ENCODE measurements around the gene MYL4. TPM values are rescaled to one million over a fixed set of nuclear protein-coding genes. Genes with fewer than 3 reads are reported as not detected.

MYL4 gene
- total RNA-seq, 1 donor from 2014 or later: 7.6 TPM

DNA sequence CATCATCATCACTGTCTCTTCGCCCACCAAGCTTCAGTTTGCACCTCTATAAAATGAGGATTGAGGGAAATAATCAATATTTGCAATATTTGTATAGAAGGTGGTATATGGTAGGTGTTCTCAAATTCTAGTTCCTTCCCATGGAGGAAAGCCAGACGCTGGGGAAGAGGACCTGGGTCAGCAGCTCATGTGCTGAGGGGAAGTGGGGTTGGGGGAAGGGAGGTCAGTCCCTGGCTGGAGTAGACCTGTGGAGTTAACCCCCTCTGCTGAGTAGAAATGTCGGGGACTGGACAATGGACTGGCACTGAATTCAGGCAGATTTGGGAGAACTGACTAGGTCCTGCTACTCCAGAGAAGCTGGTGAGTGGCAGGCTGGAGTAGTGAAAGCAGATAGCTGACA lies 31.7 kb downstream of the MYL4 start:
- H3K4me3 Mint-ChIP-seq (ENCODE audit: unreplicated experiment): no peak overlapping the region
- H3K27ac Mint-ChIP-seq (ENCODE audit: unreplicated experiment): no peak overlapping the region
- peaks cover 3% of the 10 kb centered on the region for H3K9me3 Mint-ChIP-seq (ENCODE audit: unreplicated experiment)
- H3K4me1 Mint-ChIP-seq (ENCODE audit: low read depth, unreplicated experiment): no peaks in the 10 kb centered on the region
- no peaks in the 10 kb centered on the region for H3K36me3 Mint-ChIP-seq (ENCODE audit: unreplicated experiment)
- DNase-seq: no peak
- no peaks in the 10 kb centered on the region for H3K27me3 Mint-ChIP-seq (ENCODE audit: unreplicated experiment)
- TF ChIP-seq, protein P1, sequence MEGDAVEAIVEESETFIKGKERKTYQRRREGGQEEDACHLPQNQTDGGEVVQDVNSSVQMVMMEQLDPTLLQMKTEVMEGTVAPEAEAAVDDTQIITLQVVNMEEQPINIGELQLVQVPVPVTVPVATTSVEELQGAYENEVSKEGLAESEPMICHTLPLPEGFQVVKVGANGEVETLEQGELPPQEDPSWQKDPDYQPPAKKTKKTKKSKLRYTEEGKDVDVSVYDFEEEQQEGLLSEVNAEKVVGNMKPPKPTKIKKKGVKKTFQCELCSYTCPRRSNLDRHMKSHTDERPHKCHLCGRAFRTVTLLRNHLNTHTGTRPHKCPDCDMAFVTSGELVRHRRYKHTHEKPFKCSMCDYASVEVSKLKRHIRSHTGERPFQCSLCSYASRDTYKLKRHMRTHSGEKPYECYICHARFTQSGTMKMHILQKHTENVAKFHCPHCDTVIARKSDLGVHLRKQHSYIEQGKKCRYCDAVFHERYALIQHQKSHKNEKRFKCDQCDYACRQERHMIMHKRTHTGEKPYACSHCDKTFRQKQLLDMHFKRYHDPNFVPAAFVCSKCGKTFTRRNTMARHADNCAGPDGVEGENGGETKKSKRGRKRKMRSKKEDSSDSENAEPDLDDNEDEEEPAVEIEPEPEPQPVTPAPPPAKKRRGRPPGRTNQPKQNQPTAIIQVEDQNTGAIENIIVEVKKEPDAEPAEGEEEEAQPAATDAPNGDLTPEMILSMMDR (IDR thresholded peaks at IDR 0.05; ENCODE audit: partially characterized antibody, unreplicated experiment): no peak

DNA sequence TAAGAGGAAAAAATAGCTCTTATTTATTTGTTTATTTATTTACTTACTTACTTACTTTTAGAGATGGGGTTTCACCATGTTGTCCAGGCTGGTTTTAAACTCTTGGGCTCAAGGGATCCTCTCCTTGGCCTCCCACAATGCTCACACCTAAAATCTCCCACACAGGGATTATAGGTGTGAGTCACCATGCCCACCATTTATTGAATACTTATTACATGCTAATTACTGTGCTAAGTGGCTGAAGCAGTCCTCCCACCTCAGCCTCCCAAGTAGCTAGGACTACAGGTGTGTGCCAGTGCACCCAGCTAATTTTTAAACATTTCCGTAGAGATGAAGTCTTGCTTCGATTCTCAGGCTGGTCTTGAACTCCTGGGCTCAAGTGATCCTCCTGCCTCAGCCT lies 33.5 kb downstream of the MYL4 start:
- Mint-ChIP-seq H3K27ac (ENCODE audit: unreplicated experiment) (no peak overlapping the region), H3K9me3 (ENCODE audit: unreplicated experiment) (peaks cover 1% of the 10 kb centered on the region), H3K27me3 (ENCODE audit: unreplicated experiment) (no peaks in the 10 kb centered on the region), H3K4me3 (ENCODE audit: unreplicated experiment) (no peak overlapping the region), H3K36me3 (ENCODE audit: unreplicated experiment) (no peaks in the 10 kb centered on the region), H3K4me1 (ENCODE audit: low read depth, unreplicated experiment) (no peaks in the 10 kb centered on the region)
- DNase-seq: no peak
- TF ChIP-seq, protein P1 (IDR thresholded peaks at IDR 0.05; ENCODE audit: partially characterized antibody, unreplicated experiment): no peak

DNA sequence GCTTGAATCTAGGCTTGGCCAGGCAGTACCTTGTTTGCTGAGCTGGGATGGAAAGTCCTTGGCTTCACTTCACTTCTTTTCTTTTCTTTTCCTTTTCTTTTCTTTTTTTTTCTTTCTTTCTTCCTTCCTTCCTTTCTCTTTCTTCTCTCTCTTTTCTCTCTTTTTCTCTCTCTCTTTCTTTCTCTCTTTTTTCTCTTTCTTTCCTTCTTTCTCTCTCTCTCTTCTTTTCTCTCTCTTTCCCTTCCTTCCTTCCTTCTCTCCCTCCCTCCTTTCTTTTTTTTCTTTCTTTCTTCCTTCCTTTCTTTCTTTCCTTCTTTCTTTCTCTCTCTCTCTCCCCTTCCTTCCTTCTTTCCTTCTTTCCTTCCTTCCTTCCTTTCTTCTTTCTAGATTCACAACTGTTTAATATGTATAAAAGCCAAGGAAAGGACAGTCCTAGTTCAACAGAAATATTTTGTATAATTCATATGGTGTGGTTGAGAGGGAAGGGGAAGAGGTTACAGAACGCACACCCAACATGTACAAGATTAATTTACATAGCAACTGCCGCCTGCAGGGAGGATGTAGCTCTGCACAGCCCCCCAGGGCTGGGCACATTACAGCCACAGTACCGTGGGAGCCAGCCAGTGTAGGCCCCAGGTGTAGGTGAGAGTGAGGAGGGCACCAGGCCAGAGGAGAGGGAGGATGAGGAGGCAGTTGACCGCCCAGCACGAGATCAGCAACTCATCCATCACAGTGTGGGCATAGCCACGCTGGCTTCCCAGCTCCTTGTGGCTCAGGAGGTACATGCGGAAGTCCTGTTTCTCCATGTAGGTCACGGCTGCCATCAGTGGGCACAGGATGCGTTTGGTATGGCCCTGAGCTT lies 34.8 kb downstream of the MYL4 start:
- Mint-ChIP-seq H3K9me3 (ENCODE audit: unreplicated experiment) (peaks cover 1% of the 10 kb centered on the region), H3K4me3 (ENCODE audit: unreplicated experiment) (no peak overlapping the region), H3K36me3 (ENCODE audit: unreplicated experiment) (no peaks in the 10 kb centered on the region), H3K27ac (ENCODE audit: unreplicated experiment) (no peak overlapping the region), H3K4me1 (ENCODE audit: low read depth, unreplicated experiment) (no peaks in the 10 kb centered on the region), H3K27me3 (ENCODE audit: unreplicated experiment) (no peaks in the 10 kb centered on the region)
- TF ChIP-seq, protein P1 (IDR thresholded peaks at IDR 0.05; ENCODE audit: partially characterized antibody, unreplicated experiment): no peak
- DNase-seq: no peak

DNA sequence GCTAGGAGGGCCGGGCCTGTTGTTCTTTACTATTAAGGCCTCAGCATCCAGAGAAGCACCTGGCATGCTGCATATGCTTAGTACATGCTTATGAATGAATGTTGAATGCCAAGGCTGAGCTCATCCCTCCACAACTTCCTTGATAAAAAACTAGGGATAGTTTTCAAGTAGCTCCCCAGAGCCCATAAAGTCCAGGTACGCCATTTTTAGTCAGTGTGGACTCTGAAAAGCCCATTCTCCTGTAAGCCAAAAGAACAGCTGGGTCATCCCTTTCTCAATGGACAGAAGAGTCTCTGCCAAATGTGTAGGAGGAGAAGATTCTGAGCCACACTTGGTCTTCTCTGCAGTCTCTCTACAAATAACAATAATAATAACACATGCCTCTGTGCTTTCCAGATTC lies 35.5 kb downstream of the MYL4 start:
- H3K4me1 Mint-ChIP-seq (ENCODE audit: low read depth, unreplicated experiment): no peaks in the 10 kb centered on the region
- no peak overlapping the region for H3K27ac Mint-ChIP-seq (ENCODE audit: unreplicated experiment)
- H3K4me3 Mint-ChIP-seq (ENCODE audit: unreplicated experiment): no peak overlapping the region
- TF ChIP-seq, protein P1 (IDR thresholded peaks at IDR 0.05; ENCODE audit: partially characterized antibody, unreplicated experiment): no peak
- H3K36me3 Mint-ChIP-seq (ENCODE audit: unreplicated experiment): no peaks in the 10 kb centered on the region
- H3K9me3 Mint-ChIP-seq (ENCODE audit: unreplicated experiment): peaks cover 1% of the 10 kb centered on the region
- H3K27me3 Mint-ChIP-seq (ENCODE audit: unreplicated experiment): no peaks in the 10 kb centered on the region
- no peak for DNase-seq

DNA sequence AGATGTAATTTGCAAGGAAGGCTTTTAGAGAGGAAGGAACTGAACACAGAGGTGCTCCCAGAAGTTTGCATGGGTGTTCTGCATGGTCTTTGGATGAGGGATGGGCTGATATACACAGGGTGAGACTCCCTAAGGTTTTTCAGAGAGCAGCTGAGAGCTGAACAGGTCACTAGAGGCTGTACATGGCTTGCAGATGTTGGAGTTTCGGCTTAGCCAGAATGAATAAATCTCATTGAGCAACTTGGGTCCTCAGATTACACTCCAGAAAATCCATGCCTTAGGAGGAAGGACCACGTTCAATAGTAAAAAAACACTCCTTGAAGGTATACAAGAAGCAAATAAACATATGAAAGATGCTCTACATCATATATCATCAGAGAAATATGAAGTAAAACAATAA lies 37.0 kb downstream of the MYL4 start:
- H3K9me3 Mint-ChIP-seq (ENCODE audit: unreplicated experiment): peaks cover 1% of the 10 kb centered on the region
- no peaks in the 10 kb centered on the region for H3K27me3 Mint-ChIP-seq (ENCODE audit: unreplicated experiment)
- DNase-seq: no peak
- H3K27ac Mint-ChIP-seq (ENCODE audit: unreplicated experiment): no peak overlapping the region
- TF ChIP-seq, protein P1 (IDR thresholded peaks at IDR 0.05; ENCODE audit: partially characterized antibody, unreplicated experiment): no peak
- no peak overlapping the region for H3K4me3 Mint-ChIP-seq (ENCODE audit: unreplicated experiment)
- no peaks in the 10 kb centered on the region for H3K36me3 Mint-ChIP-seq (ENCODE audit: unreplicated experiment)
- no peaks in the 10 kb centered on the region for H3K4me1 Mint-ChIP-seq (ENCODE audit: low read depth, unreplicated experiment)

Data from glutamatergic neuron (in vitro differentiated cells).